Measurements from ENCODE around the gene QRICH2. TPM values are rescaled to one million over a fixed set of nuclear protein-coding genes. Genes with fewer than 3 reads are reported as not detected.
A peak's percentile ranks its signal among the peaks of the same experiment; 100 is the strongest.
"Not testable (repeated sequence)": the region's sequence is repeated elsewhere in the genome, so short reads cannot be mapped to it uniquely, and the experiment has no call there.

The QRICH2 gene
- total RNA-seq, 2 donors from 2014 or later, result 0.46 to 1.8 TPM

DNA sequence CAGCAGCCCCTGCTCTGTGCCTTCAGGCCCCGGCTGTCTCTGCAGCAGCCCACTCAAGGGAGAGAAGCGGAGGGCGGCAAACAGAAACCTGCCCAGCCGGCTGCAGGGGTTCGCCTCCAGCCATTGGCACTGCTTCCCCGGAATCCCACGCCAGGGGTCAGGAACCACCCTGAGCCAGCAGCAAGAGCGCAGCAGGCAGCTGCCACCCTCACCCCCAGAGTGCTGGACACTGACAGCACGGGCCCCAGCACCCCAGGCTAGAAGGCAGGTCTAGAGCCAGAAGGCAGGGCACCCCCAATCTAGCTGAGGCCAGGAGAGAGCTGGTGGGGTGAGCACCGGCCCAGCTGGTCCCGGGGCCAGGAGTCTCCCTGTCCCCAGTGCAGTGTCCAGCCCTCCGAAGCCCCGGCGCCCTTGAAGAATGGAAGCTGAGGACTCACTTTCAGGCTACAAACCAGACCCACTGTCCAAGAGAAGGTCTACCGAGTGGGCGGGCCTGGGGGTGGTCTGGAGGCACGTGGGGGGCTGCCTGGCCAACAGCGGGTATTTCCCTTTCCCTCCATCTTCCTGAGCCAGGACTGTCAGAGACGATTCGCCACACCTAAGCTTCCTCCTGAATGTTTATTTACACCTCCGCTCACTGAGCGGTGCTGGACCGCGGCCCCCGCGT, 34.5 kb downstream of the QRICH2 start:
- ATAC-seq, result no peak
- Mint-ChIP-seq H3K27ac (peak overlapping the region; percentile 91 to 96), H3K36me3 (peaks cover 0 to 25% of the 10 kb centered on the region in 2 donors), H3K9me3 (no peaks in the 10 kb centered on the region)
- DNase-seq (ENCODE audit: low spot score in 2 of 2), result peak in 1 of 2 donors; percentile 68

DNA sequence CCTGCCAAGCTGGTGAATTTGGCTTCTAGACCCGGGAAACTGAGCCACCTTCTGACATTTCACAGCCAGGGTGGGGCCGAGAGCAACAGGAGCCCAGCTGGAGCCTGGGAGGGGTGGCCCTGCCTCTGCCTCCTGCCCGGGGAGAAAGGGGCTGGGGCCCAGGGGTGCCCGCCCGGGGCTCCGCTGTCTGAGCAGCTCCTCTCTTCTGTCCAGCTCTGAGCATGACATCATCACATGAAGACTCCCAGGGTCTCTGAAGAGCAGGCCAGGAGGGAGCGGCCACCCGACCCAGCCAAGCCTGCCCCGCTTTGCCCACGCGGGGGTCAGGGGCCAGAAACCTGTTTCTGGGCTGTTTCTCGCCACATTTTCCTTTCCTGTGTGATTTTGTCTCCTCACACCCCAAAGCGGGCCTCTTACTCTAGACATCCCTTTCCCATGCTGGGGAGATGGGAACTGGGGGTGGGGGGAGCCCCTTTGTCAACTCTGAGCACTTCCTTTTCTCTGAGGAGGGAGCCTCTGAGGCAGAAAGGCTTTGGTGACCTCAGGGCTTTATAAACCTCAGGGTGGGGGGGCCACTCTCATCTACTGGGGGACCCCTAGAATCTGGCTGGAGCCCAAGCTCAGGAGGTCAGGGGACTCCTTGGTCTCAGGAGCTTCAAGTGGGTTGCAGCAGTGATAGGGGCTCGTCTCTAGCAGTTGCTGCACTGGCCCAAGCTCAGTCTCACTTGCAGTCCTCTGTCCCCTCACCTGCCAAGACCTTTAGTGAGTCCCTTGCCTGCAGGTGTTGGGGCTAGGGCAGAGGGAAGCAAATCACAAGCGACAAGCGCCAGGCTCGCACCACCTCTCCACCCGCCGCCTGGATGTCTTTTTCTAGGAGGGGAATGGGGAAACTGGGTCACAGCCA, 35.3 kb downstream of the QRICH2 start:
- Mint-ChIP-seq H3K27ac (peak overlapping the region; percentile 91 to 96), H3K36me3 (peaks cover 7 to 31% of the 10 kb centered on the region in 2 donors)
- ATAC-seq, result peak; percentile 29 to 45

GRCh38 chr17:76271669-76272540, 36.2 kb downstream of the QRICH2 start:
- DNase-seq (ENCODE audit: low spot score in 2 of 2) (peak; percentile 78 to 92), ATAC-seq (peak; percentile 55 to 63)
- Mint-ChIP-seq H3K9me3 (no peaks in the 10 kb centered on the region), H3K36me3 (peaks cover 14 to 40% of the 10 kb centered on the region in 2 donors), H3K27ac (peak overlapping the region; percentile 93 to 96)

More for the DNA sequence above, 35.3 kb downstream of the QRICH2 start:
- no peaks in the 10 kb centered on the region for H3K9me3 Mint-ChIP-seq
- DNase-seq (ENCODE audit: low spot score in 2 of 2), result peak; percentile 64 to 86

GRCh38 chr17:76270770-76271668, 37.1 kb downstream of the QRICH2 start:
- Mint-ChIP-seq H3K27ac (peak overlapping the region; percentile 93 to 96), H3K36me3 (peaks cover 20 to 49% of the 10 kb centered on the region in 2 donors), H3K9me3 (no peaks in the 10 kb centered on the region)
- ATAC-seq, result no peak
- DNase-seq (ENCODE audit: low spot score in 2 of 2), result peak; percentile 32 to 64

- ATAC-seq, result no peak
- no peak for DNase-seq (ENCODE audit: low spot score in 2 of 2)
- Mint-ChIP-seq H3K27ac (peak overlapping the region; percentile 98 to 100), H3K36me3 (peaks cover 20 to 49% of the 10 kb centered on the region in 2 donors), H3K9me3 (no peaks in the 10 kb centered on the region)
Observed at GRCh38 chr17:76270127-76270592, 37.9 kb downstream of the QRICH2 start.

- Mint-ChIP-seq H3K27ac (peak overlapping the region; percentile 98 to 100), H3K9me3 (no peaks in the 10 kb centered on the region), H3K36me3 (peaks cover 20 to 49% of the 10 kb centered on the region in 2 donors)
- no peak for DNase-seq (ENCODE audit: low spot score in 2 of 2)
- no peak for ATAC-seq
Observed at GRCh38 chr17:76268991-76269981, 38.8 kb downstream of the QRICH2 start.

DNA sequence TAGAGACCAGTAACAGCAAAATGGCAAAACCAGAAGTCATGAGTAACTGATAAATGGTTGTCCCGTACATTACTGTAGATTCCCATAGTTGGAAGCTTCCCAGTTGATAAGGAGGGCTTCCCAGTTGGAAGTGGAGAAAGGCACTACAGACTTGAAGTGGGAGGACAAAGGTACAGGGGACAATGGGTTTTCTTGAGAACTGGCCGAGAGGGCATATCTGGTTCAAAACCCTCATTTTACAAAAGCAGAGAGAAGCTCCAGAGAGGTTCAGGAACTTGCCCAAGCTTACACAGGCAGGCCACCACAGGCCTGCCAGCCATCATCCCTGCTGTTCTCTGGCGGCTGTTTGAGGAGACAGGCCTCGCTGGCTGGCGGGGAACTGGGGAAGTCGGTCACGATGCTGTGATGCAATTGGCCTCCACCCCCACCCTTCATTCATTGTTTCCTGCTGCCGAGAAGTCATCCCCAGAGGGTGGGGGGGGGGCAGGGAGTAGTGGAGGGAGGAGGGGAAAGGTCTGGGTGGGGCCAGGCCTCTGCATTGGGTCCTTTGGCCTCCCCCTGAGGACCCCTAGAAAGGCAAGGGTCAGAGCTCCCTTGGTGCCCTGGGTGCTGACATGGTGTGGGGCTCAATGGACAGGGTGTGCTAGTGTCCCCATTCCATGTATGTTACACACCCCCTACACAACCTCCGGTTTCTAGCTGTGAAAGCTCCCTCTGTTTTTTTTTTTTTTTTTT, 39.9 kb downstream of the QRICH2 start:
- peak overlapping the region; percentile 98 to 100 for H3K27ac Mint-ChIP-seq
- H3K9me3 Mint-ChIP-seq, result no peaks in the 10 kb centered on the region
- DNase-seq (ENCODE audit: low spot score in 2 of 2), result peak; percentile 69 to 81
- ATAC-seq, result peak; percentile 4 to 8
- H3K36me3 Mint-ChIP-seq, result peaks cover 20 to 56% of the 10 kb centered on the region in 2 donors

- H3K27ac Mint-ChIP-seq, result peak overlapping the region; percentile 98 to 100
- not testable (repeated sequence) for DNase-seq (ENCODE audit: low spot score in 2 of 2); H3K9me3 Mint-ChIP-seq; ATAC-seq
- H3K36me3 Mint-ChIP-seq, result peaks cover 20 to 62% of the 10 kb centered on the region in 2 donors
Observed at GRCh38 chr17:76267581-76268001, 40.5 kb downstream of the QRICH2 start.

DNA sequence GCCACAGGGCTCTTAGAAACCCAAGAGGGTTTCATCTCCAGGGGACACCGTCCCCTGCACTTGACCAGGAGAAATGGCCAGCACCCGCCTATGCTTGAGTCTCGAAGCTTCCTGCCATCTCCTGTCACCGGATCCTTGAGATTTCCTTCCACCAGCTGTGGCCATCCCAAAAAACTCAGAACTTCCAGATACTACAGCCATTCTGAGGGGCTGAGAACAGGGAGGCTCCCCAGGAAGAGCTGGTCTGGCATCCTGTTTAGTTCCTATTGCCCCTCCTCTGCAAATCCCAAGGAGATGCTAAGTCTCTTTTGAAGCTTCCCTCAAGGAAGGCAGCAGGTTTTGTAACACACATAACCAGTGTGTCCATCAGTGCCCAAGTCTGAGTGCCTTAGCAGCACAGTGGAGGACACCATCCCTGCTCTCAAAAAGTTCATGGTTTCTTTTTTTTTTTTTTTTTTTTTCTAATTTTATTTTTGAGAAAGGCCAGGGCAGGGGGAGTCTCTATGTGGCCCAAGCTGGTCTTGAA, 41.0 kb downstream of the QRICH2 start:
- no peaks in the 10 kb centered on the region for H3K9me3 Mint-ChIP-seq
- no peak for DNase-seq (ENCODE audit: low spot score in 2 of 2)
- peak overlapping the region; percentile 98 to 100 for H3K27ac Mint-ChIP-seq
- no peak for ATAC-seq
- peaks cover 20 to 62% of the 10 kb centered on the region in 2 donors for H3K36me3 Mint-ChIP-seq

DNA sequence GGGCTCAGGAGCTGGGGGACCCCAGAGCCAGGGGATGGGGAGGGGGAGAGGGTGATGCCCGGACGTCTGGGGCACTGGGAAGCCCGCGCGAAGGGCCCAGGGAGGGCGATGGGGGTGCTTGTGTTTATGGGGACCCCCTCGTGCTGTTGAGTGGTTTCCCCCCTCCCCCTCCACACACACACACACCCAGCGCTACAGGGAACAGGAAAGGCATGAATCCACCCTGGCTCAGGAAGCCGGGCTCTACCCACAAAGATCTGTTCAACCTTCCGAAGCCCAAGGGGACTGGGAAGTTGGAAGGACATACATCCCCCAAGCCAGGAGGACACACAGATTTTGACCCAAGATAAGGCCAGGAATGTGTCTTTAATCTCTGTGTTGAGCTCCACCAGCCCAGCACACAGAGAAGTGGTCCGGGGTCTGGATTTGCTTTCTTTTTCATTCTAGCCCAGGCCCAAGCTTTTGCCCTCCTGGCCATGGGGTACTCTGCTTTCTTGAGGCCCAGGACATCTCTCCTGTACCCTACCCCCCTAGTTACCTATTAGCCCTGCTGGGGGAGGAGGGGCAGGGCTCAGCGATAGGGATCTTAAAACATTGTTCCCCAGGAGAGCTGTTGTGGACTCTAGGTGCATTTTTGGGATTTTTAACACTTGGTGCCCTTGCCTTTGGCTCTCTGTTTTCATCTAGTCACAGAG, 41.7 kb downstream of the QRICH2 start:
- H3K36me3 Mint-ChIP-seq, result peaks cover 20 to 58% of the 10 kb centered on the region in 2 donors
- H3K9me3 Mint-ChIP-seq, result no peaks in the 10 kb centered on the region
- no peak for ATAC-seq
- H3K27ac Mint-ChIP-seq, result peak overlapping the region; percentile 98 to 100
- DNase-seq (ENCODE audit: low spot score in 2 of 2), result peak in 1 of 2 donors; percentile 62

DNA sequence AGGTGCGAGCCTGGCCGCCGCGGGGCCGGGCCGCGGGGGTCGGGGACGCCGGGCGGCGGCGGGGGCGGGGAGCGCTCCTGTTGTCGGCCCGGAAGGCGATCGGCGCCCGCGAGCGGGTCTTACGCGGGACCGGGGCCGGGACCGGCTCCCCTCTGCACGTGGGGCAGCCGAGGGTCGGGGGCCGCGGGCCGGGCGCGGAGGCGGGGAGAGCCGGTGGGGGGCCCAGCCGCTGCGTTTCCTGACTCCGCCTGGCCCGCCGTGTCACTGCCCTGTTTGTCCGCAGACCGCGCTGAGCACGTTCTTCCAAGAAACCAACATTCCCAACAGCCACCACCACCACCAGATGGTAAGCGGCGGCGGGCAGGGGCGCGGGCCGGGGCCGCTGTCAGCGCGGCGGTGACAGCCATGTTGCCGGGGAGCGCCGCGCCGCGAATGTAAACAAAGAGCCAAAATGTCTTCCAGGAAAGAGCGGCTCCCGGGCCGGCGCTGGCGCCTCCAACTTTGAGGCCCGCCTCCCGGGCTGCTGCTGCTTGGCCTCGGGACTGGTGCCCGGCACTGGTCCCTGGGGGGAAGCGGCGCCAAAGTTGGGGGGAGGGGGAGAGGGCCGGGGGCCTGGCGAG, 42.3 kb downstream of the QRICH2 start:
- DNase-seq (ENCODE audit: low spot score in 2 of 2), result peak; percentile 62 to 73
- ATAC-seq, result no peak
- Mint-ChIP-seq H3K9me3 (no peaks in the 10 kb centered on the region), H3K36me3 (peaks cover 20 to 52% of the 10 kb centered on the region in 2 donors), H3K27ac (peak overlapping the region; percentile 98 to 100)

DNA sequence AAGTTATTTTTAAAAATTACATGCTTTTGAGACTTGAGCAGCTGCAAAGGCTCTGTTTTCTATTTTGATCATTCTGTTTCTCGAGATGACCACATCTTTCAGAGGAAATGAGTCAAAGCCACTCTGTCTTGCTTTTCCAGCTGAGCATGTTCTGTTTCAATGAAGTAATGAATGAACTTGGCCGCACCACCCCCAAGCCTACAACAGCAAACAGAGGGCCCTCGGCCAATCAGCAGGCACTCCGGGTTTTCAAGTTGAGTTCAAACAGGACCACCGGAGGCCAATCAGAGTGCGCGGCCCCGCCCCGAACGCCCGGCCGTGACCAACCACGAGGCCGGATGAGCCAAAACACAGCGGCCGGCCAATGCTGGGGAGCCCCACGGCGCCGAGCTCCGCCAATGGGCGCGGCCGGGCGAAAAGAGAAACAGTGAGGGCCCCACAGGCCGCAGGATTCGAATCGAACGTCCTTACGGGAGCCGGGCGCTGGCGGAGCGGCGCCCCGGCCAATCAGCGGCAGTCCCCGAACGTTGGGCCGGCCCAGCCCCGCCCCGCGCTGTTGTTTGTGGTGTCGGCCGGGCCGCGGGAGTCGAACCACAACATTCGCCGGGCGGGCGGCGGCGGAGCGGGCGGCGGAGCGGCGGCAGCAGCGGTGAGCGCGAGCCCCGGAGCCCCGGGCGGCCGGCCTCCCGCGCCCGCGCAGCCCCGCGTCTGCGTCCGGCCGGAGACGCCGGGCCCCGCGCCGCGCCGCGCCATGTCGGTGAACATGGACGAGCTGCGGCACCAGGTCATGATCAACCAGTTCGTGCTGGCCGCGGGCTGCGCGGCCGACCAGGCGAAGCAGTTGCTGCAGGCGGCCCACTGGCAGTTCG, 43.1 kb downstream of the QRICH2 start, which contains the start of gene UBALD2:
Gene UBALD2 (plus strand): TSS at position 594 of the 869 bp plus-strand sequence. CDS start 158 bp downstream, at position 752.
- H3K9me3 Mint-ChIP-seq, result no peaks in the 10 kb centered on the region
- H3K36me3 Mint-ChIP-seq, result peaks cover 20 to 50% of the 10 kb centered on the region in 2 donors
- DNase-seq (ENCODE audit: low spot score in 2 of 2) (peak; percentile 99 to 100), ATAC-seq (peak; percentile 84)
- peak within 1 kb of the TSS; percentile 98 to 100 for H3K27ac Mint-ChIP-seq

Measured in activated naive CD4-positive, alpha-beta T cell treated with anti-CD3 and anti-CD28 coated beads, Interleukin-2, amount 50 U/mL, for 72 hours (primary cell).